ENCODE measurements around the gene INPP4B.
"Not testable (repeated sequence)": the region's sequence is repeated elsewhere in the genome, so short reads cannot be mapped to it uniquely, and the experiment has no call there.

INPP4B gene

GRCh38 chr4:142079959-142080358 is 766.1 kb downstream of the INPP4B start:
- DNase-seq (ENCODE audit: low read depth, low spot score), result no peak
- H3K4me3 ChIP-seq (ENCODE audit: low read depth, low read length), result no peak overlapping the region
- TF ChIP-seq CTCF (IDR thresholded peaks at IDR 0.05; ENCODE audit: insufficient read depth, low read length, missing control alignments), result no peak
- ChIA-PET CTCF (no interaction called here), POLR2A (no interaction called here)

DNA sequence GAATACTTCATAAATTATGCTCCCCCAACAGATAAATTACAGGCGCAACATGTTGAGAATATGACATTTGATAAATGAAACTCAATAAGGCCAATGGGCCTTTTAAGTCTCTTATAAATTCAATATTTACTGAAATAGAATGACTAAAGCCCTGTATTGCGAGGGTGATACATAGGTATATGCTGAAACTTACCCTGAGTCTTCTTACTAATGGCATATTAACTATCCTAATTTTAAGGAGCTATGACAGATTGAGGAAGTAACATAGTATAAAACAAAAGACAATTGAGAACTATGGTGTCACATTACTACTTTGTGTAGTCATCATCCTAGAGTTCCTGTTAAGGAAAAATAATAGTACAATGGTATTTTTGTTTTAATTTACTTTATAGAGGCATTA is 769.1 kb downstream of the INPP4B start:
- H3K4me3 ChIP-seq (ENCODE audit: low read depth, low read length), result no peak overlapping the region
- ChIA-PET CTCF (no interaction called here), POLR2A (no interaction called here)
- DNase-seq (ENCODE audit: low read depth, low spot score), result no peak
- TF ChIP-seq CTCF (IDR thresholded peaks at IDR 0.05; ENCODE audit: insufficient read depth, low read length, missing control alignments), result no peak

DNA sequence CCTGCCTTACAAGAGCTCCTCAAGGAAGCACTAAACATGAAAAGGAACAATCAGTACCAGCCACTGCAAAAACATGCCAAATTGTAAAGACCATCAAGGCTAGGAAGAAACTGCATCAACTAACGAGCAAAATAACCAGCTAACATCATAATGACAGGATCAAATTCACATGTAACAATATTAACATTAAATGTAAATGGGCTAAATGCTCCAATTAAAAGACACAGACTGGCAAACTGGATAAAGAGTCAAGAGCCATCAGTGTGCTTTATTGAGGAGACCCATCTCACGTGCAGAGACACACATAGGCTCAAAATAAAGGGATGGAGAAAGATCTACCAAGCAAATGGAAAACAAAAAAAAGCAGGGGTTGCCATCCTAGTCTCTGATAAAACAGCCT is 777.8 kb downstream of the INPP4B start:
- CTCF ChIA-PET; DNase-seq (ENCODE audit: low read depth, low spot score); H3K4me3 ChIP-seq (ENCODE audit: low read depth, low read length); POLR2A ChIA-PET: not testable (repeated sequence)

- POLR2A ChIA-PET; CTCF ChIA-PET; DNase-seq (ENCODE audit: low read depth, low spot score); H3K4me3 ChIP-seq (ENCODE audit: low read depth, low read length): not testable (repeated sequence)
Measured at GRCh38 chr4:142066562-142066961, 779.5 kb downstream of the INPP4B start.

DNA sequence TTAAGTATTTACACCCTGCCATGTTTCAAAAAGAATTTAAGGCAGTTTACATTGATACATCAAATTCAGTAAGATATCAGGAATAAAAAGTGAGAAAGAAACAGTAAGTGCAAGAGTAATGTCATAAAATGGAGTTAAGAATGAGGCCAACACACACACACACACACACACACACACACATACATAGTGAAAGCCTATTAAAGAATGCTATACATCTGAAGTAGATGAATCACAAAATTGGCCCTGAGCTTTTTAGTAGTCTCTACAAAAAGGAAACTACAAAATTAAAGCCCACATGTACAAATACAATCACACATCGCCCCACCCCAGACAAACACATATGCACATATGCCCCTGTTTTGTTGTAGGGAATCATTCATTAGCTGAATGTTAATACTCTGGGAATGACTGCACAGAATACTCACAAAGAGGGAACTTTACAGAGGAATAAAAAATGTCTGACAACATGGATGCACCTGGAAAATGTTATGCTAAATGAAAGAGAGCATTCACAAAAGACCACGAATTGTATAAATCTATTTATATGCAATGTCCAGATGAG is 780.9 kb downstream of the INPP4B start:
- ChIA-PET CTCF (no interaction called here), POLR2A (no interaction called here)
- TF ChIP-seq CTCF (IDR thresholded peaks at IDR 0.05; ENCODE audit: insufficient read depth, low read length, missing control alignments), result no peak
- H3K4me3 ChIP-seq (ENCODE audit: low read depth, low read length), result no peak overlapping the region
- DNase-seq (ENCODE audit: low read depth, low spot score), result peak; percentile 50

DNA sequence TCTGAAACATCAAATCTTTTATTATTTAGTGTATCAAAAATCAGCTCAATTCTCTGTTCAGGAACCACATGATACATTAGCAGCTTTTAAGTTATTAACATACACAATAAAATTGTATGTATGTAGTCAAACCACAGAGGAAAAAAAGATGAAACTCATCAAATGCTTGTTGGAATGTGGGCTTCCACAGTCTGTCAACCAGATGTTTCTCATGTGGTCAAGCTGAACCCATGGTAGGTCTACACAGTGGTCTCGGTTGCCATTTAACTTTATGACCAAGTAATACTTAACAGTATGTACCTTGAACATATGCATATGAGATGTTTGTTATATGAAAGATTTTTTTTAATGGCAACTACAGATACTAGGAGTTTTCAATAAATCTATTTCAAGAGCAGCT is 781.9 kb downstream of the INPP4B start:
- no peak for DNase-seq (ENCODE audit: low read depth, low spot score)
- TF ChIP-seq CTCF (IDR thresholded peaks at IDR 0.05; ENCODE audit: insufficient read depth, low read length, missing control alignments), result no peak
- POLR2A ChIA-PET, result no interaction called here
- CTCF ChIA-PET, result no interaction called here
- no peak overlapping the region for H3K4me3 ChIP-seq (ENCODE audit: low read depth, low read length)

- no peak overlapping the region for H3K4me3 ChIP-seq (ENCODE audit: low read depth, low read length)
- ChIA-PET CTCF (no interaction called here), POLR2A (no interaction called here)
- no peak for TF ChIP-seq CTCF (IDR thresholded peaks at IDR 0.05; ENCODE audit: insufficient read depth, low read length, missing control alignments)
- no peak for DNase-seq (ENCODE audit: low read depth, low spot score)
Measured at GRCh38 chr4:142045996-142046395, 800.1 kb downstream of the INPP4B start.

All from AG04449 (cell line).